ENCODE results near the gene ADAM15.

Gene ADAM15
- 44.2 to 45.5 reads per million in 2 experiments for total RNA-seq

- DNase-seq (ENCODE audit: low read depth) = peak; percentile 71
Observed at GRCh38 chr1:155050560-155051341, at the start of gene ADAM15. ADAM15 (plus strand) TSS chr1:155051316; CDS start chr1:155051387, 71 bp downstream.

GRCh38 chr1:155001425-155001674 is 49.8 kb upstream of the ADAM15 start:
- no peak for DNase-seq (ENCODE audit: low read depth)

- peak; percentile 96 for DNase-seq (ENCODE audit: low read depth)
Observed at GRCh38 chr1:155001675-155002463, 49.2 kb upstream of the ADAM15 start.

- DNase-seq (ENCODE audit: low read depth) = no peak
Observed at GRCh38 chr1:155002464-155003226, 48.5 kb upstream of the ADAM15 start, which contains the start of gene ZBTB7B. ZBTB7B (plus strand) TSS chr1:155002802; CDS start chr1:155014661, 11,859 bp downstream.

GRCh38 chr1:155003227-155003765 is 47.8 kb upstream of the ADAM15 start:
- DNase-seq (ENCODE audit: low read depth) = no peak

- DNase-seq (ENCODE audit: low read depth) = no peak
Observed at GRCh38 chr1:155003766-155004351, 47.3 kb upstream of the ADAM15 start.

GRCh38 chr1:155004352-155005075 is 46.6 kb upstream of the ADAM15 start:
- DNase-seq (ENCODE audit: low read depth) = no peak

GRCh38 chr1:155005076-155006011 is 45.8 kb upstream of the ADAM15 start:
- DNase-seq (ENCODE audit: low read depth) = no peak

GRCh38 chr1:155006601-155007101 is 44.5 kb upstream of the ADAM15 start:
- DNase-seq (ENCODE audit: low read depth) = no peak

GRCh38 chr1:155007251-155007828 is 43.8 kb upstream of the ADAM15 start:
- no peak for DNase-seq (ENCODE audit: low read depth)

- no peak for DNase-seq (ENCODE audit: low read depth)
Observed at GRCh38 chr1:155008015-155008941, 42.8 kb upstream of the ADAM15 start.

GRCh38 chr1:155009221-155009711 is 41.9 kb upstream of the ADAM15 start:
- DNase-seq (ENCODE audit: low read depth) = no peak

- no peak for DNase-seq (ENCODE audit: low read depth)
Observed at GRCh38 chr1:155009742-155010141, 41.4 kb upstream of the ADAM15 start.

GRCh38 chr1:155010211-155010918 is 40.8 kb upstream of the ADAM15 start:
- DNase-seq (ENCODE audit: low read depth) = no peak

GRCh38 chr1:155011004-155011416 is 40.1 kb upstream of the ADAM15 start:
- no peak for DNase-seq (ENCODE audit: low read depth)

GRCh38 chr1:155011437-155012025 is 39.6 kb upstream of the ADAM15 start:
- DNase-seq (ENCODE audit: low read depth) = no peak

GRCh38 chr1:155012026-155012546 is 39.0 kb upstream of the ADAM15 start:
- no peak for DNase-seq (ENCODE audit: low read depth)

Data from T follicular helper cell (primary cell).